COR-L47 (cell line): Measurements from ENCODE around the gene HMG20A.

Experiments used
- DNase-seq: peaks from one replicate; lab custom pipeline; 2025; lab: John Stamatoyannopoulos, UW

HMG20A gene

GRCh38 chr15:77500989-77501388 is 80.3 kb downstream of the HMG20A start:
- DNase-seq = no peak

GRCh38 chr15:77502379-77503095 is 81.8 kb downstream of the HMG20A start:
- no peak for DNase-seq

GRCh38 chr15:77503240-77503639 is 82.6 kb downstream of the HMG20A start:
- no peak for DNase-seq

GRCh38 chr15:77503764-77504163 is 83.1 kb downstream of the HMG20A start:
- no peak for DNase-seq

GRCh38 chr15:77504306-77504705 is 83.6 kb downstream of the HMG20A start:
- DNase-seq = peak; percentile 89

GRCh38 chr15:77504871-77505270 is 84.2 kb downstream of the HMG20A start:
- no peak for DNase-seq

GRCh38 chr15:77505556-77505955 is 84.9 kb downstream of the HMG20A start:
- DNase-seq = no peak

- no peak for DNase-seq
Measured at GRCh38 chr15:77506311-77507142, 85.8 kb downstream of the HMG20A start.

- DNase-seq = no peak
Measured at GRCh38 chr15:77507143-77507897, 86.6 kb downstream of the HMG20A start.

- DNase-seq = no peak
Measured at GRCh38 chr15:77507911-77508310, 87.2 kb downstream of the HMG20A start.

- DNase-seq = no peak
Measured at GRCh38 chr15:77508541-77509243, 88.0 kb downstream of the HMG20A start.

- no peak for DNase-seq
Measured at GRCh38 chr15:77510066-77511057, 89.7 kb downstream of the HMG20A start.

- no peak for DNase-seq
Measured at GRCh38 chr15:77511869-77512268, 91.2 kb downstream of the HMG20A start.

GRCh38 chr15:77513226-77513625 is 92.5 kb downstream of the HMG20A start:
- no peak for DNase-seq

- DNase-seq = no peak
Measured at GRCh38 chr15:77514641-77515402, 94.1 kb downstream of the HMG20A start.

- no peak for DNase-seq
Measured at GRCh38 chr15:77515613-77516012, 94.9 kb downstream of the HMG20A start.

GRCh38 chr15:77516076-77516475 is 95.4 kb downstream of the HMG20A start:
- no peak for DNase-seq

GRCh38 chr15:77516786-77517185 is 96.1 kb downstream of the HMG20A start:
- DNase-seq = no peak

GRCh38 chr15:77517579-77517978 is 96.9 kb downstream of the HMG20A start:
- DNase-seq = no peak

- DNase-seq = no peak
Measured at GRCh38 chr15:77518458-77518857, 97.8 kb downstream of the HMG20A start.
